ENCODE data around the gene ZNRF2. TPM values are rescaled to one million over a fixed set of nuclear protein-coding genes. Genes with fewer than 3 reads are reported as not detected.

ZNRF2 gene
- polyA plus RNA-seq, 1 of the 3 experiments (the other 2 are of a cell fraction): 4.0 TPM

- TF ChIP-seq RFX5 (IDR thresholded peaks at IDR 0.05; ENCODE audit: low read length) (no peak), IRF3 (IDR thresholded peaks at IDR 0.05; ENCODE audit: low read depth, low read length) (no peak), SIN3A (IDR thresholded peaks at IDR 0.05; ENCODE audit: borderline replicate concordance, low read depth, low read length) (no peak), NRF1 (IDR thresholded peaks at IDR 0.05; ENCODE audit: low read depth, low read length) (no peak), TEAD4 (IDR thresholded peaks at IDR 0.05; ENCODE audit: borderline replicate concordance, insufficient read depth) (no peak)
- H3K4me2 ChIP-seq: no peak overlapping the region
- H3K9me3 ChIP-seq: no peaks in the 10 kb centered on the region
- CTCF ChIA-PET: interaction anchor here (0.7 to 1.4 kb wide), 5 partner anchors 9 to 276 kb away, joined by 3 read pairs; partner anchors contain the start of gene ZNRF2
- H3K79me2 ChIP-seq (ENCODE audit: insufficient read depth): peaks cover 55% of the 10 kb centered on the region
- no peak overlapping the region for H2AFZ ChIP-seq (ENCODE audit: low read depth)
- no peaks in the 10 kb centered on the region for H3K27me3 ChIP-seq (ENCODE audit: insufficient read depth)
- WGBS (ENCODE audit: low lambda C conversion rate): 69% methylated on average over 4 of the region's 4 CpGs
- H4K20me1 ChIP-seq (ENCODE audit: insufficient read depth): no peaks in the 10 kb centered on the region
- H3K4me3 ChIP-seq (ENCODE audit: low read depth in 2 of 2, low read length in 1 of 2): no peak overlapping the region
- no peak for DNase-seq
- POLR2A ChIA-PET: no interaction called here
- H3K9ac ChIP-seq: no peak overlapping the region
- peaks cover 27% of the 10 kb centered on the region for H3F3A ChIP-seq (replicated peaks; ENCODE audit: insufficient read depth)
- peak overlapping the region in 1 of 2 experiments; percentile 76; a peak in 1 of 4 replicates for H3K27ac ChIP-seq (ENCODE audit: low read depth in 2 of 2, low read length in 1 of 2)
- peaks cover 9 to 32% of the 10 kb centered on the region in 2 experiments; a peak in 2 of 4 replicates for H3K4me1 ChIP-seq (ENCODE audit: control insufficient read depth in 1 of 2, insufficient read depth in 2 of 2, low read depth in 1 of 2, low read length in 1 of 2)
- H3K9me2 ChIP-seq: no peaks in the 10 kb centered on the region
- no peaks in the 10 kb centered on the region for H3K36me3 ChIP-seq (replicated peaks in 1 of 2; ENCODE audit: control insufficient read depth in 1 of 2, insufficient read depth in 2 of 2, low read length in 1 of 2)
Measured at GRCh38 chr7:30351286-30351685, 66.9 kb downstream of the ZNRF2 start.

- Histone ChIP-seq H4K20me1 (ENCODE audit: insufficient read depth) (no peaks in the 10 kb centered on the region), H3K36me3 (replicated peaks in 1 of 2; ENCODE audit: control insufficient read depth in 1 of 2, insufficient read depth in 2 of 2, low read length in 1 of 2) (no peaks in the 10 kb centered on the region), H3K9me3 (no peaks in the 10 kb centered on the region), H2AFZ (ENCODE audit: low read depth) (no peak overlapping the region), H3K9ac (no peak overlapping the region), H3K4me3 (ENCODE audit: low read depth in 2 of 2, low read length in 1 of 2) (no peak overlapping the region), H3K4me2 (no peak overlapping the region), H3K27me3 (ENCODE audit: insufficient read depth) (no peaks in the 10 kb centered on the region), H3K4me1 (ENCODE audit: control insufficient read depth in 1 of 2, insufficient read depth in 2 of 2, low read depth in 1 of 2, low read length in 1 of 2) (peaks cover 9 to 32% of the 10 kb centered on the region in 2 experiments; a peak in 2 of 4 replicates), H3K79me2 (ENCODE audit: insufficient read depth) (peaks cover 51% of the 10 kb centered on the region), H3K27ac (ENCODE audit: low read depth in 2 of 2, low read length in 1 of 2) (peak overlapping the region in 1 of 2 experiments; percentile 76; a peak in 1 of 4 replicates), H3K9me2 (no peaks in the 10 kb centered on the region), H3F3A (replicated peaks; ENCODE audit: insufficient read depth) (peaks cover 27% of the 10 kb centered on the region)
- POLR2A ChIA-PET: no interaction called here
- TF ChIP-seq TAF1 (IDR thresholded peaks at IDR 0.05; ENCODE audit: borderline replicate concordance, low read depth, low read length): no peak
- TF ChIP-seq, protein P1, sequence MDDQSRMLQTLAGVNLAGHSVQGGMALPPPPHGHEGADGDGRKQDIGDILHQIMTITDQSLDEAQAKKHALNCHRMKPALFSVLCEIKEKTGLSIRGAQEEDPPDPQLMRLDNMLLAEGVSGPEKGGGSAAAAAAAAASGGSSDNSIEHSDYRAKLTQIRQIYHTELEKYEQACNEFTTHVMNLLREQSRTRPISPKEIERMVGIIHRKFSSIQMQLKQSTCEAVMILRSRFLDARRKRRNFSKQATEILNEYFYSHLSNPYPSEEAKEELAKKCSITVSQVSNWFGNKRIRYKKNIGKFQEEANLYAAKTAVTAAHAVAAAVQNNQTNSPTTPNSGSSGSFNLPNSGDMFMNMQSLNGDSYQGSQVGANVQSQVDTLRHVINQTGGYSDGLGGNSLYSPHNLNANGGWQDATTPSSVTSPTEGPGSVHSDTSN (IDR thresholded peaks at IDR 0.05): peak; percentile 41; the same call in 1 of the 2 replicates
- peak; percentile 16; the same call in 1 of the 2 replicates for TF ChIP-seq NFIC (IDR thresholded peaks at IDR 0.05; ENCODE audit: borderline replicate concordance)
- TF ChIP-seq MXI1 (IDR thresholded peaks at IDR 0.05; ENCODE audit: low read depth, low read length): no peak
- WGBS (ENCODE audit: low lambda C conversion rate): 45% methylated on average over 2 of the region's 2 CpGs
- CTCF ChIA-PET: interaction anchor here (0.7 to 1.8 kb wide), 7 partner anchors 8 to 276 kb away, joined by 3 to 6 read pairs (median 3); partner anchors contain the start of gene ZNRF2
- no peak for DNase-seq
Measured at GRCh38 chr7:30351724-30352123, 67.3 kb downstream of the ZNRF2 start.
